ENCODE results near the gene CCDC180. TPM values are rescaled to one million over a fixed set of nuclear protein-coding genes. Genes with fewer than 3 reads are reported as not detected.
"Not testable (repeated sequence)": the region's sequence is repeated elsewhere in the genome, so short reads cannot be mapped to it uniquely, and the experiment has no call there.

The CCDC180 gene
- total RNA-seq, 1 donor from 2014 or later = 10.1 TPM

GRCh38 chr9:97327562-97327961 is 20.1 kb downstream of the CCDC180 start:
- Mint-ChIP-seq H3K27ac (ENCODE audit: unreplicated experiment) (no peak overlapping the region), H3K27me3 (ENCODE audit: low read depth) (no peaks in the 10 kb centered on the region), H3K9me3 (peaks cover 4% of the 10 kb centered on the region), H3K4me3 (no peak overlapping the region), H3K36me3 (ENCODE audit: low read depth) (peaks cover 21% of the 10 kb centered on the region), H3K4me1 (no peaks in the 10 kb centered on the region)
- no peak for TF ChIP-seq CTCF (conservative IDR thresholded peaks at IDR 0.05)
- no peak for DNase-seq (ENCODE audit: low read depth, low spot score)

- Mint-ChIP-seq H3K27ac (ENCODE audit: unreplicated experiment) (no peak overlapping the region), H3K36me3 (ENCODE audit: low read depth) (peaks cover 45% of the 10 kb centered on the region), H3K27me3 (ENCODE audit: low read depth) (no peaks in the 10 kb centered on the region), H3K4me3 (no peak overlapping the region), H3K9me3 (peaks cover 8% of the 10 kb centered on the region), H3K4me1 (no peaks in the 10 kb centered on the region)
- TF ChIP-seq CTCF (conservative IDR thresholded peaks at IDR 0.05) = no peak
- DNase-seq (ENCODE audit: low read depth, low spot score) = no peak
Observed at GRCh38 chr9:97332993-97333392, 25.5 kb downstream of the CCDC180 start.

GRCh38 chr9:97335622-97336021 is 28.2 kb downstream of the CCDC180 start:
- H3K4me3 Mint-ChIP-seq; H3K27me3 Mint-ChIP-seq (ENCODE audit: low read depth); H3K4me1 Mint-ChIP-seq; H3K27ac Mint-ChIP-seq (ENCODE audit: unreplicated experiment); DNase-seq (ENCODE audit: low read depth, low spot score): not testable (repeated sequence)
- peaks cover 50% of the 10 kb centered on the region for H3K36me3 Mint-ChIP-seq (ENCODE audit: low read depth)
- peaks cover 11% of the 10 kb centered on the region for H3K9me3 Mint-ChIP-seq

GRCh38 chr9:97348871-97349270 is 41.4 kb downstream of the CCDC180 start:
- peak overlapping the region; percentile 62 for H3K27ac Mint-ChIP-seq (ENCODE audit: unreplicated experiment)
- H3K27me3 Mint-ChIP-seq (ENCODE audit: low read depth) = no peaks in the 10 kb centered on the region
- no peaks in the 10 kb centered on the region for H3K9me3 Mint-ChIP-seq
- H3K4me3 Mint-ChIP-seq = no peak overlapping the region
- TF ChIP-seq CTCF (conservative IDR thresholded peaks at IDR 0.05) = no peak
- peaks cover 9% of the 10 kb centered on the region for H3K36me3 Mint-ChIP-seq (ENCODE audit: low read depth)
- no peak for DNase-seq (ENCODE audit: low read depth, low spot score)
- H3K4me1 Mint-ChIP-seq = no peaks in the 10 kb centered on the region

- TF ChIP-seq CTCF (conservative IDR thresholded peaks at IDR 0.05) = no peak
- no peaks in the 10 kb centered on the region for H3K27me3 Mint-ChIP-seq (ENCODE audit: low read depth)
- H3K36me3 Mint-ChIP-seq (ENCODE audit: low read depth) = peaks cover 6% of the 10 kb centered on the region
- no peak overlapping the region for H3K27ac Mint-ChIP-seq (ENCODE audit: unreplicated experiment)
- DNase-seq (ENCODE audit: low read depth, low spot score) = no peak
- no peaks in the 10 kb centered on the region for H3K4me1 Mint-ChIP-seq
- H3K4me3 Mint-ChIP-seq = no peak overlapping the region
- no peaks in the 10 kb centered on the region for H3K9me3 Mint-ChIP-seq
Observed at GRCh38 chr9:97349400-97349799, 41.9 kb downstream of the CCDC180 start.

- Mint-ChIP-seq H3K9me3 (no peaks in the 10 kb centered on the region), H3K36me3 (ENCODE audit: low read depth) (peaks cover 3% of the 10 kb centered on the region), H3K27me3 (ENCODE audit: low read depth) (no peaks in the 10 kb centered on the region), H3K4me1 (no peaks in the 10 kb centered on the region), H3K4me3 (no peak overlapping the region), H3K27ac (ENCODE audit: unreplicated experiment) (peak overlapping the region; percentile 16)
- no peak for DNase-seq (ENCODE audit: low read depth, low spot score)
- TF ChIP-seq CTCF (conservative IDR thresholded peaks at IDR 0.05) = no peak
Observed at GRCh38 chr9:97354637-97355036, 47.2 kb downstream of the CCDC180 start.

Measured in neural crest cell (in vitro differentiated cells).